ENCODE results near the gene PTDSS2.
A peak's percentile ranks its signal among the peaks of the same experiment; 100 is the strongest.

PTDSS2 gene

DNA sequence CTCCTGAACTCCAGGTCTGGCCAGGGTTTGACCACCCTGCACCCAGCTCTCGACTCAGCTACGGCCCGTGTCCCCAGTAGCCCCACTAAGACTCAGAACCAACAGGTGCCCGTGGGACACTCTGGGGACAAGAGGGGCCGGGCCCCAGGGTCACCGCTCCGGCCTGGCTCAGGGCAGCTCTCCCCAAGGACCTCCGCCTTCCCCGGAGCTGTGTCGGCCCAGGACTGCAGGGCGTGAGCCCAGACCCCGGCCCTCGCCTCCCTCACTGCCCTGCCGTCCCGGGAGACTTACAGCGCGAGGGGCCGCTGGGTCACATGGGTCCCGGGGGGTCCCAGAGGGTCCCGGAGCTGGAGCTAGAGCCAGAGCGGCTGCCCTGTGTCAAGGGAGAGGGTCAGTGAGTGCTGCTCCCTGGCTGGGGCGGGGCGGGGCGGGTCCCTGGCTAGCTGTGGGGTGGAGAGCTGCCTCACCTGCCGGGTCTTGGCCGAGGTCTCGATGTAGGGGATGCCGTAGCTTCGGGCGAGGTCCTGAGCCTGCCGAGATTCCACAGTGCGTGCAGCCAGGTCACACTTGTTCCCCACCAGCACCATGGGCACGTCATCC, 83.0 kb downstream of the PTDSS2 start:
- no peak for DNase-seq (ENCODE audit: low read depth)
- H3K4me3 ChIP-seq (ENCODE audit: low read depth, low read length) = no peak overlapping the region
- TF ChIP-seq, protein P1, sequence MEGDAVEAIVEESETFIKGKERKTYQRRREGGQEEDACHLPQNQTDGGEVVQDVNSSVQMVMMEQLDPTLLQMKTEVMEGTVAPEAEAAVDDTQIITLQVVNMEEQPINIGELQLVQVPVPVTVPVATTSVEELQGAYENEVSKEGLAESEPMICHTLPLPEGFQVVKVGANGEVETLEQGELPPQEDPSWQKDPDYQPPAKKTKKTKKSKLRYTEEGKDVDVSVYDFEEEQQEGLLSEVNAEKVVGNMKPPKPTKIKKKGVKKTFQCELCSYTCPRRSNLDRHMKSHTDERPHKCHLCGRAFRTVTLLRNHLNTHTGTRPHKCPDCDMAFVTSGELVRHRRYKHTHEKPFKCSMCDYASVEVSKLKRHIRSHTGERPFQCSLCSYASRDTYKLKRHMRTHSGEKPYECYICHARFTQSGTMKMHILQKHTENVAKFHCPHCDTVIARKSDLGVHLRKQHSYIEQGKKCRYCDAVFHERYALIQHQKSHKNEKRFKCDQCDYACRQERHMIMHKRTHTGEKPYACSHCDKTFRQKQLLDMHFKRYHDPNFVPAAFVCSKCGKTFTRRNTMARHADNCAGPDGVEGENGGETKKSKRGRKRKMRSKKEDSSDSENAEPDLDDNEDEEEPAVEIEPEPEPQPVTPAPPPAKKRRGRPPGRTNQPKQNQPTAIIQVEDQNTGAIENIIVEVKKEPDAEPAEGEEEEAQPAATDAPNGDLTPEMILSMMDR (conservative IDR thresholded peaks at IDR 0.05; ENCODE audit: low read depth, low read length) = no peak

GRCh38 chr11:533586-534395, 83.7 kb downstream of the PTDSS2 start:
- TF ChIP-seq, protein P1 (conservative IDR thresholded peaks at IDR 0.05; ENCODE audit: low read depth, low read length) = no peak
- peak overlapping the region; percentile 72 for H3K4me3 ChIP-seq (ENCODE audit: low read depth, low read length)
- DNase-seq (ENCODE audit: low read depth) = no peak

DNA sequence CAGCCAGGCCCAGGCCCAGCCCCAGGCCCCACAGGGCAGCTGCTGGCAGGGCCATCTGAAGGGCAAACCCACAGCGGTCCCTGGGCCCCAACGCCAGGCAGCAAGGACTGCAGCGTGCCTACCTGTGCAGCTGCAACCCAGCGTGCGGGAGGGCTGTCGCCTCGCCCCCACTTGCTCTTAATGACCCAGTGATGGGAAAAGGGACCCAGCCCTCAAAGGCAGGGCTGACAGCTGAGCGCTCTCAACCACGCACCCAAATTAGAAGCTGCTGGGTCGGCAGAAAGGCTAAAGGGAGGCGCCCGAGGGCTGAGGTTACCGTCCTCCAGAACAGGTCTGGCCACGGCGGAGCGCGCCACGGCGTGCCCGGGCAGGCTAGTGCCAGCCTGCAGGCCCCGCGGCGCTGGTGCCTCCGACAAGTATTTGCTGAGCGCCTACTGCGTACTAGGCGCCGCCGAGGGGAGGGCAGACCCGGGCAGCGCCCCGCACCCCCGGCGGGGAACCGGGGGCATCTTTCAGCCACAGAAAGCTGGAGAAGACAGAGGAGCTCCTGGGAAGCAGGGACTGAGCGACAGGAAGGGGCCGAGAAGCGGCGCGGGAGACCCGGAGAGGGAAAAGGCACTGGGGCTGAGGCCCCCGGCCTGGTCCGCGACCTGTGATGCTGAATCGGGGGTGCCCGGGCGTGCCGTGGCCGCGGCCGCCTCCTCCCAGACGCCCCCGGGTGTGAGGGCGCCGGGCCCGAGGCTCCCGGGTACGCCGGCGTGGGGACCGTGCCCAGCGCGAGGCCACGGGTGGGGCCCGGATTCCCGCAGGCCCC, 84.5 kb downstream of the PTDSS2 start:
- no peak for DNase-seq (ENCODE audit: low read depth)
- peak overlapping the region; percentile 72 for H3K4me3 ChIP-seq (ENCODE audit: low read depth, low read length)

GRCh38 chr11:535210-535518, 85.1 kb downstream of the PTDSS2 start:
- peak overlapping the region; percentile 72 for H3K4me3 ChIP-seq (ENCODE audit: low read depth, low read length)
- TF ChIP-seq, protein P1 (conservative IDR thresholded peaks at IDR 0.05; ENCODE audit: low read depth, low read length) = no peak
- no peak for DNase-seq (ENCODE audit: low read depth)

More for the DNA sequence above, 84.5 kb downstream of the PTDSS2 start:
- TF ChIP-seq, protein P1 (conservative IDR thresholded peaks at IDR 0.05; ENCODE audit: low read depth, low read length) = no peak

DNA sequence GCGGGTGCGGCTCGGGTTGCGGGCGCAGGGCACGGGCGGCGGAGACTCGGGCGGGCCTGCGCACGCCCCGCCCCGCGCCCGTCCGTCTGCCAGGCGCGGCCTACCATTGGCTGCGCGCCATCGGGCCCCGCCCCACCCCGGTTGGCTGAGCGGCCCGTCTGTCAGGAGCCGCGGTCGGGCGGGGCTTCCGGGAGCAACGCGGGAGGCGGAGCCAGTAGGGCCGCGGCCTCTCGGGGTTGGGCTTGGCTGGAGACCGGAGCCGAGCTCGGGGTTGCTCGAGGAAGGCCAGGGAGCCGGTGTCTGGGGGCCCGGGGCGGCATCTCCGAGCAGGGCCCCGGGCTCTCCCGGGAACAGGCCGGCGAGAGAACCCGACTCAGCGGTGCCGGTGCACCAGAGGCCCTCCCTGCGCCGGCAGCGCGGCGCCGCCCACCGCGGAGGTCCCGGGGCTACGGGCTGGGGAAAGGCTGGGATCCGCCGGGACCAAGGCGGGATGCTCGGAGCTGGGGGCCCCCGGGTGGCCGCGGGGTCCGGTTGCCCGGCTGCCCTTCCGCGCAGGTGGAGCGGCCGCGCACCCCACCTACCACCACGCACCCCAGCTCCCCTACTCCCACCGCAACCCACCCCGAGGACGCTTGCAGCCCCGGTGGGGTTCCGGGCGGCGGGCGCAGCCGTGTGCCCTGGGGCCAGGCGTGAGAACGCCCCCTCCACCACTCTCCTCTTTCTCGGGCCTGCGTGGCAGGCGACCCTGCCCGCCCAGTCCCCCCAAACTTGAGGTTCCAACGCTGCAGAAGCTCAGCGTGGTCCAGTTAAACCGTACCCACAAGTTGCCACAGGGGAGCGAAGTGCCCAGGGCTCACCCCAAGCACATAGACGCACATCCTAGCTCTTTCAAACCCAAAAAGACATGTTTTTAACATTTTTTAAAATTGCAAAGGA, 85.7 kb downstream of the PTDSS2 start, which contains the start of gene HRAS:
HRAS (minus strand) TSS at position 58 of the 936 bp plus-strand sequence.
- DNase-seq (ENCODE audit: low read depth) = peak; percentile 96
- peak within 1 kb of the TSS; percentile 72 for H3K4me3 ChIP-seq (ENCODE audit: low read depth, low read length)
- TF ChIP-seq, protein P1 (conservative IDR thresholded peaks at IDR 0.05; ENCODE audit: low read depth, low read length) = no peak

Measured in choroid plexus epithelial cell (primary cell).